H1 (cell line): Measurements from ENCODE around the gene MICALL2. TPM values are rescaled to one million over a fixed set of nuclear protein-coding genes. Genes with fewer than 3 reads are reported as not detected.

ENCODE experiments used
- CREB1 ChIP-seq: IDR thresholded peaks from 2 replicates; pipeline ENCODE4 v1.6.1; 2012; ENCODE audit warnings: inconsistent platforms
- SIN3A ChIP-seq, 2 experiments: IDR thresholded peaks in 1 of 2; conservative IDR thresholded peaks in 1 of 2; 2 replicates each; pipeline ENCODE4 v1.6.1; 2011 to 2012; ENCODE audit warnings: low read length in 2 of 2, improper control_type of control experiment in 1 of 2, low read depth in 1 of 2, mild to moderate bottlenecking in 1 of 2
- SIRT6 ChIP-seq: IDR thresholded peaks from one replicate; pipeline ENCODE4 v1.7.1; 2012; ENCODE audit warnings: low read length, inconsistent platforms
- polyA plus RNA-seq, 7 experiments: library from polyadenylated mRNA; depleted of rRNA in 3 of 7; stranded (reverse) in 5 of 7; unstranded in 2 of 7; fragments of >200 nt in 5 of 7; fragments of 200-250 nt in 2 of 7; gene quantifications; 1 replicate in 5 of 7; 2 replicates in 1 of 7; 4 replicates in 1 of 7; pipeline versions ENCODE4 v1.2.1 to v1.2.3, GENCODE V29; 2011 to 2013; ENCODE audit warnings: missing spikeins in 2 of 7, mixed read lengths in 2 of 7
- total RNA-seq: library from RNA; stranded (reverse); fragmentation: NEBNext Ultra II Directional; extraction: Animal tissue kit (Norgen Biotek cat#: 25700); gene quantifications from 2 replicates; pipeline ENCODE4 v1.2.1, GENCODE V29; 2021
- TF ChIP-seq, protein P1 (sequence below): IDR thresholded peaks from 2 replicates; pipeline ENCODE4 v1.6.1; 2011; ENCODE audit warnings: low read depth, mild to moderate bottlenecking, low read length; ENCODE audit not compliant: insufficient read depth

The MICALL2 gene
- total and polyA plus RNA-seq, 2 of the 8 experiments (the other 6 are each of a cell fraction or from before 2014, with no cell fraction given), result 5.3 to 8.5 TPM

DNA sequence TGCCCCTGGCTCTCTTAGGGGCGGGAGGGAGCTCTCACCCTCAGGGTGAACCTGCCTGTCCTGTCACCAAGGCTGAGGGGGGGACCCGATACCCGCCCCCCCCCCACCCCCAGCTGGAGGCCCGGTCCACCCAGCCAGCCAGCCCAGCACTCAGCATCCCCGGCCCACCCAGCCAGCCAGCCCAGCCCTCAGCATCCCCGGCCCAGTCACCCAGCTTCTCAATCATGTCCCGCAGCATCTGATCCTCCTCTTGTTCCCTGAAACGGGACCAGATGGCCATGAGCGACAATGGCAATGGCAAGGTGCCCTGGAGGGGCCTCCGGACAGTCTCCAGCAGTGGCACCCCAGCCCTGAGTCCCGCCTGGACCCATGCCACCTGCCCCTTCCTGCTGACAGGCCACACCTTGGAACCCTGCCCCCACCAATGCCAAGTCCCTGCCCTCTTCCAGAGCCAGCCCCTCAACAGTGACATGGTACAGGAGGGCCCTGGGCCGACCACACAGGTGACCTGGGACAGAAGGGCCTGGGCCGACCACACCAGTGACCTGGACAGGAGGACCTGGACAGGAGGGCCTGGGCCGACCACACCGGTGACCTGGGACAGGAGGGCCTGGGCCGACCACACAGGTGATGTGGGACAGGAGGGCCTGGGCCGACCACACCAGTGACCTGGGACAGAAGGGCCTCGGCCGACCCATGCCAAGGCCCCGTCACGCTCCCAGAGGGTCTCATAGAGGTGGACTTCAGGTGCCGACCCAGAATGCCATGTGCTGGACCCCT, 24.2 kb downstream of the MICALL2 start (continued):
- TF ChIP-seq SIN3A (conservative IDR thresholded peaks at IDR 0.05 in 1 of 2, IDR thresholded peaks at IDR 0.05 in 1 of 2; ENCODE audit: low read depth in 1 of 2, low read length in 2 of 2) (no peak), CREB1 (no peak), SIRT6 (no peak)
- TF ChIP-seq, protein P1, sequence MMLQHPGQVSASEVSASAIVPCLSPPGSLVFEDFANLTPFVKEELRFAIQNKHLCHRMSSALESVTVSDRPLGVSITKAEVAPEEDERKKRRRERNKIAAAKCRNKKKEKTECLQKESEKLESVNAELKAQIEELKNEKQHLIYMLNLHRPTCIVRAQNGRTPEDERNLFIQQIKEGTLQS, result no peak
